SHP77 treated with DMSO at 0.1 percent for 48 hours (cell line): Measurements from ENCODE around the gene MAD1L1.

Source experiments
- DNase-seq: peaks from one replicate; lab custom pipeline; 2025; lab: John Stamatoyannopoulos, UW

The MAD1L1 gene

DNA sequence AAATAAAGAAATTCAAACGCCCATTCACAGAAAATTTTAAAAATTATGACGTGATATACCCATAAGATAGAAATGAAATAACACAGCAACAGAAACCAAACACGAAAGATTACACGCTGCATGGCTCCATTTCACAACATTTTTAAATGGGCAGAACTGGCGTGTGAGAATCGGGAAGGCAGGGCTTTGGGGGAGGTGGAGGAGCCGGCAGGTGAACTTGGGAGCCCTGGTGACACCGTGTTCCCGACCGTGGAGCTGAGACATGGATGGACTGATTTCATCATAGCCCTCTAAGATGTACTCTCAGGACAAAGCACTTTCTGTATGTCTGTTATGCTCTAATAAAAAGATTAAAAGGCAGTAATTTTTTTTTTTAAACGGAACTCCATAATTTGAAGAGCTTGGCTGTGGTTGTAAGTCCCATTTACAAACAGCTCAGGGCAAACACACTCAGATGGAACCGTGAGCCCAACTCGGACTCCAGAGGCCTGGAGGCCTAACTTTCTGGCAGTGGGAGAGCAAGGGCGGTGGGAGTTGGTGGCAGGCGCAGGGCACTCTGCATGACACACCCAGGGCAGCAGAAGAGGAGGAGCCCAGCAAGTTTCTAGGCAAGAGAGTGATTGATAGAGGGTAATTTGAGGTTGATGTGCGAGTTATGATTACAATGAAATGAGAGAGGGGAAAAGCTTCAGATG is 203.4 kb downstream of the MAD1L1 start:
- no peak for DNase-seq

DNA sequence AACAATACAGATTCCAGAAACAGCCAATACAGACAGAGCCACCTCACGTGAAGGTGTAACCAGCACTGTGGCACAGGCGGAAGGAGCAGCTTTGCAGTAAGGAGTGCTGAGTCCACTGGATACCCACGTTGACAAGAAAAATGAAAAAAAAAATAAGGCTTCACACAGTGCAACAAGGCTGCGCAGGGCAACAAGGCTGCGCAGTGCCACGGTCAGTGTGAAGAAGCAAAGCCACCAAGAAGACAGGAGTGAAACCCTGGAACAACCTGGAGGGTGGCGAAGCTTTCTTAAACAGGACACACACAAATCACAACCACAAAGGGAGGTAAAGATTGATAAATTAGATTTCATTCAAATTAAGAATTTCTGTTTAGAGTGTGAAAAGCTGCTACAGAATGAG is 204.0 kb downstream of the MAD1L1 start:
- DNase-seq = no peak

DNA sequence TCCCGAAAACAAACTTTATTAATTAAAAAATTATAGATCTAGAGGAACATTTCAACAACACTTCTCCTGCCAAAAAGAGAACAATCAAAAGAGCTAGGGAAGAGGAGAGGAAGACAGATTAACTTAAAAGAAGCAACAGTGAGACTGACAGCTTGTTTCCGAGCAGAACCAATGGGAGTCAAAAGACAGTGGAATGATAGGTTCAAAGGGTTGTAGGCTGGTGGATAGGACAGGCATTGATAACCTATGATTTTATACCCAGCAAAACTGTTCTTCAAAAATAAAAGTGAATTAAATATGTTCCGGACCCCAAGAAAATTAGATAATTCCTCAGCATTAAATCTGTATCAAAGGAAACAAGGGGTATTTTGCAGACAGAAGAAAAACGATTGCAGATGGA is 207.6 kb downstream of the MAD1L1 start:
- DNase-seq = no peak

DNA sequence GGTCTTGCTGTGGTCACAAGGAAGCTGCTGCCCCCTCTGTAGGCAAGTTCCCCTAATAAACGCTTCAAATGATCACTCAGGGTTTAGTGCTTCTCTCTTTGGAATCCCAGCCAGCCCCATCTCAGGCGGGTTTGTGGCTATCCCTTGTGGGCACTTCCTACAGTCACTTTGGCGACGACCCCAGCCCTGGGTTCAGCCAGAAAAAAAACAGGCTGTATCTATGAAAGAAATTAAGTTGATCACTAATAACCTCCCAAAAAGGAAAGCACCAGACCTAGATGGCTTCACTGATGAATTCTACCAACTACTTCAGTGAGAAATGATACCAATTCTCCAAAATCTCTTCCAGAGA is 208.2 kb downstream of the MAD1L1 start:
- no peak for DNase-seq

DNA sequence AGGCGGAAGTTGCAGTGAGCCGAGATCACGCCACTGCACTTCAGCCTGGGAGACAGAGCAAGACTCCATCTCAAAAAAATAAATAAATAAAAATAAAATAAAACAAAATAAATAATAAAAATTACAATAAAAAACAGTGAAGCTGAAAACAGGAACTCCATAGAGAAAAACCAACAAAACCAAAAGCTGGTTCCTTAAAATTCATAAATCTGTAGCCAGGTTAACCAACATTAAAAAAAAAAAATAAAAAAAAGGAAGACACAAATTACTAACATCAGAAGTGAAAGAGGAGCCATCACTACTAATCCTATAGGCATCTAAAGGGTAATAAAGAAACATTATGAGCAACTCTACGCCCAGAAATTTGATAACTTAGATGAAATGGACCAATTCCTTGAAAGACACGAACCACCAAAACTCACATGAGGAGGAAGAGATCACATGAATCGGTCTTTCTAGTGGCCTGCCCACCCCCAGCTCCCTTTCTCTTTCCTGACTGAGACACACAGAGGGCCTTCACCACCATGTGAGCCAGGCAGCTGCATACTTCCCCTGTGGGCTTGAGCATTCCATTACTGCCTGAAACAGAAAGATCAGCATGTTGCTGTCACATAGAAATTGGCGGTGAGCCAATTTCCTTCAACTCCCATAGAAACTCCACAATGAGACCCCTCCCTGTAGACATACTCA is 208.7 kb downstream of the MAD1L1 start:
- no peak for DNase-seq

DNA sequence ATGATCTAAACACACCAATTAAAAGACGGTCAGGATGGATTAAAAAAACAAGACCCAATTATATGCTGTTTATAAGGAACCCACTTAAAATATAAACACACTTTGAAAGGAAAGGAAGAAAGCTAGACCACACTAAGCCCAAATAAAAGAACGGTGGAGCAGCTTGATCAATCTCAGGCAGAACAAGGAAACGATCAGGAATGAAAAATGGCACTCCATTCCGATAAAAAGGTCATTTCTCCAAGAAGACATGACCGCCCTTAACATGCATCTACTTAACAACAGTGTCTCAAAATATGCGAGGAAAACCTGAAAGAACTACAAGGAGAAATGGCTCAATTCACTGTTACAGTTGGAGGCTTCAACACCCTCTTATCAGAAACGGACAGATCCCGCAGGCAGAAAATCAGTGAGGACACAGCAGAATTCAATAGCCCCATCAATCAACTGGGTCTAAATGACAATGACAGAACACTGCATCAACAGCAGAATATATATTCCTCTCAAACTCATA is 210.0 kb downstream of the MAD1L1 start:
- no peak for DNase-seq

DNA sequence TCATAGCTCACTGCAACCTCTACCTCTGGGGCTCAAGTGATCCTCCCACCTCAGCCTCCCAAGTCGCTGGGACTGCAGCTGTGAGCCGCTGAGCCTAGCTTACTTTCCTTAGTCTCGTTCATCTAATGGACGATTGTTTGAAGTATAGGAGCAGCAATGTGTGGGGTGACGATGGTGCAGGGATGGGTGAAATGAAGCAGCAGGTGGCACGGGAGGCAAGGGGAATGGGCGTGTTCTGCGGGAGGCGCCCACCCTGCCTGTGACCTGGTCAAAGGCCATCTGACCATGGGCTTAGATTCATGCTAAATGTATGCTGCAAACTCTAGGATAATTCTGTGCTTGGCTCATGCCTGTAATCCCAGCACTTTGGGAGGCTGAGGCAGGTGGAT is 210.7 kb downstream of the MAD1L1 start:
- DNase-seq = no peak

DNA sequence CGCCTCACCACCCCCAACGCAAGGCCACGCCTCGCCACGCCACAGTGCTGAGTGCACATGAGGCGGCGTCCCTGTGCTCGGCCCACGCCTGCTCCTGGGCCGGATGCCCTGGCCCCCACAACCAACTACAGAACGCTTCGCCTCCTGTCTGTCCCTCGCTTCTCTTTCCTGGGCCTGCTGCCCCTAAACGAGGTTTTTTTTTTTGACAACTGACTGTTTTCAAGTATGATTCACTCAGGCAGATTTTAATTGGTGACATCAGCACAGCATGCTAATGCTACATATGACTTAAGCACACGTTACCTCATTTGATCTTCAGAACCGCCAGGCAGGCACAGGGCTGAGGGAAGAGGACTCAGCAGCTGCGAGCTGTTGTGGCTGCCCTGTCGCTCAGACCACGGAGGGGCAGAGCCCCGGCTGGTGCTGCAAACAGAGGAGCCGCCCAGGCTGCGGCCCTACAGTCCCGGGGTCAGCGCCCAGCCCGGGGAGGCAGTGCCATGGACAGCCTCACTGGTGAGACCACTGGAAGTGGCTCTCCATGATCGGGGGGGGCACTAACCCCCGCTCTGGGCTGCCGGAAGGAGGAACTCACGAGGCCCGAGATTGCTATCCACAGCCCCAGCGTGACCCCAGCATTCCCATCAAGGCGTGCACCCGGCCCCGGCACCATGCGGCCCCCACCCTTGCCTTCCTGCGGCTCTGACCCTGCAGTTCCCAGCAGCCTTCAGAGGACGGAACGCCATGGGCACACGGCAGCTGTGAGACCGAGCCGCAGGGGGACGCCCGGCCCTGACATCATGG is 212.8 kb downstream of the MAD1L1 start:
- DNase-seq = no peak

DNA sequence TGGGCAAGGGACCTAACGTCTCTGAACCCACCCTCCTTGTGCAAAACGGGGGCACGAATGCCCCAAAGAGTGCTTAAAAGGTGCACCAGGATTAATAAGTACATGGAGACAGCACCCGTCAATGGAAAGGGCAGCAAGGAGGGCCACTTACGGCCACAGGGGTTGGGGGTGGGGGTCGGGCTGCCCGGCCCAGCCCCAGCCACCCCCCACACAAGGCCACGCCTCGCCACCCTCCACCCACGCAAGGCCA is 213.4 kb downstream of the MAD1L1 start:
- DNase-seq = no peak

DNA sequence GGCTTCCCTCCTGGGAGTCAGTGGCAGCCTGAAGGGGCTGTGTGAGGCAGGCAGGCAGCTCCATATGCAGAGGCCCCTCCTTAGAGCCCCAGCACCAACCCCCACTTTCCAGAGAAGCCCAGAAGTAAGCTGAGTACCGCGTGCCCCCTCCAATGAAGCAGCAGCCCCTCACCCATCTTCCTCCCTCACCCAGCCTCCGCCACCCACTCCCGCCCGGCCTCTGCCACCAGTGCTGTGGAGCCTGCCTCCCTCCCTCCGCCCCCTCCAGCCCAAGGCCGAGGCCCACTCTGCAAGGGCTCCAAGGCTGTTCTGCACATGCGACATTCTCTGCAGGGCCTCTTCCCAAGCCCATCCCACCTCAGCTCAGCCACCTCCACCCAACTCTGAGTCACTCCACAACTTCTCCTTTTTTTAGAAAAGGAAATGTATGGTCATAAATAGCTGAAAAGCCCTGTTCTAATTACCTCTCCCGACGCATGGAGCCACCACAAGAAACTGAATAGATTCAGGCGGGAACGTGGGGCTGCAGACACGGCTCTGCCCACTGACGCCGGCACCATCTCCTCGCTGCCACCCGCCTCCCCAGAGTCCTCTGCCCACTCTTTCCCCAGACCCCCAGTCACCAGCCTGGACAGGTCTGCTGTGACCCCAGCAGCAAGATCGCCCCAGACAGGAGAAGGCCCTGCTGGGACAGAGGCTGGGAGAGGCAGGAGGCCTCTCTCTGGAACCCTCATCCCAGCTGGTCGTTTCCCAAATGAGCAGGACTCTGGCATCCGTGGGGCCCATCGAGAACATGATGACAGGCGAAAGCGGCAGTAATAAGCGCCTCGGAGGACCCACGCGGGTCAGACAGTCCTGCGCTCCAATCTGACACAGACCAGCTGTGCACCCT is 213.9 kb downstream of the MAD1L1 start:
- DNase-seq = no peak

DNA sequence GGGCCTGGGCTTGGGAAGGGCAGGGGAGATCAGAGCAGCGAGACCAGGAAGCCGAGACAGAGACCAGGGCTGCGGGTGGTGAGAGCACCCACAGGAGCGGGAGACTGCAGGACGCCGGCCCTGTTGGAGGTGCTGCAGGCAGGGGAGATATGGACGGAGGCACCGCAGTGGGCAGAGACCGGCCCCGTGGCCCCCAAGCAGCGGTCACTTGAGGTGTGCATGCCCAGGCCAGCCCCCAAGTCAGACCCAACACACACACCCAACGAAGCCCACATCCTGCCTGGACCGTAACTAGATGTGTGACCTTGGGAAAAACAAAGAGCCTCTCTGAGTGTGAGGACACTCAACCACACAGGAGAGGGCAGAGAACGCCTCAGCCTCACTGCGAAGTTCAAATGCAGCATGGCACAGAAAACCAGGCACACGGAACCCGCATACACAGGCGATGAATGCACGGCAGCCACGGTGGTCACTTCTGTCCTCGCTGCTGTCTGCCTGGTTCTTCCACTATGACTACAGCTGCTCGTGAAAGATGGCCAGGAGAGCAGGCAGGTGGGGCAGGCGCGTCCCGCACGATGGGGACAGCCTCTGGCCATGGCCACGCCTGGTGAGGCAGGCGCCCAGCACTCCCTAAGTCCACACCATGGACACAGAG is 214.7 kb downstream of the MAD1L1 start:
- DNase-seq = no peak

DNA sequence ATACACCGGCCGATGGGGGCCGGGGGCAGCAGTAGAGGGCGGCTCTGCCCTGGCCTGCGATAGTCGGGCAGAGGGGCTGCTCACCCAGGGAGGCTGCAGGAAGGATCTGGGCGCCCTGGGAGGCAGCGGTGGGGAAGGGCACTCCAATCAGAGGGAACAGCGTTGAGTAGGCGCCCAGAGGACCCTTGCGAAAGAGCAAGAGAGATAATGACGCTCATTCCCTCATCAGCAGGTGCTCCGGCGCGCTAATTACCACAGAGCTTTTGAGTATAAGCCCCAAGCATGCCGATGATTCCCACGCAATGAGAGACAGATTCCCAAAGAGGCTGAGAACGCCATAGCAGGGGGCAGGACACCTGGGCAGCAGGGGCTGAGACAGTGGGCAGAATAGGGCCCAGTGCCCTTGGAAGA is 215.3 kb downstream of the MAD1L1 start:
- DNase-seq = no peak

DNA sequence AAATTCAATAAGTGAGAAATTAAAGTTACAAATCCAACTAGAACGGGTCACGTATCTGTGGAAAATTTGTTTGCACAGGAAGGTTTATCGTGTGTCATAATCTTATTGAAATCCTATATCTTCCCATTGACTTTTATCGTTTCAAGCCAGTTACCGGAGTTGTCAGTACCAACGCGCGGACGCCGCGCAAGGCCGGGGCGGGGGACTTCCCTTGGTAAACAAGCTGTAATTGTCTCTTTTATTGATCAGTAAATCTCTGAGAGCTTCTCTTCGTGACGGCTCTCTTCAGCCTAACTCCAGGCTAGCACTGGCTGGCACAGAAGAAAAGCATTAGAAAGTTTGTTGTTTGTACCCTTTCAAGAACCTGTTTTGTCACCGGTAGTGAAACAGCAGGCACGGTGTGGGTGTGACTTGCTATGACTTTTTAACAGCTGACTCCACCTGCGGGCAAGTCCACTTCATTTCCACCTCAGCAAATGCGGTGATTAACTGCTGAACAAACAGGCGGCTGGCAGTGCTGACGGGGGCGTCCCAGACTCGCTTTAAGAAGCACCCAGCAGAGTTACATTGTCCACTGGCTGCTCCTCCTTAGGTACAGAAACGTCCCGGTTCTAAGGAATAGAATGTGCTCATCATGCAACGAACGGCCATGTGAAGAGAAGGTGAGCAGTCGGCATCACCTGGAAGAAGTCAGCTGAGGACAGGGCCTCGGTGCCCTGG is 215.8 kb downstream of the MAD1L1 start:
- no peak for DNase-seq

DNA sequence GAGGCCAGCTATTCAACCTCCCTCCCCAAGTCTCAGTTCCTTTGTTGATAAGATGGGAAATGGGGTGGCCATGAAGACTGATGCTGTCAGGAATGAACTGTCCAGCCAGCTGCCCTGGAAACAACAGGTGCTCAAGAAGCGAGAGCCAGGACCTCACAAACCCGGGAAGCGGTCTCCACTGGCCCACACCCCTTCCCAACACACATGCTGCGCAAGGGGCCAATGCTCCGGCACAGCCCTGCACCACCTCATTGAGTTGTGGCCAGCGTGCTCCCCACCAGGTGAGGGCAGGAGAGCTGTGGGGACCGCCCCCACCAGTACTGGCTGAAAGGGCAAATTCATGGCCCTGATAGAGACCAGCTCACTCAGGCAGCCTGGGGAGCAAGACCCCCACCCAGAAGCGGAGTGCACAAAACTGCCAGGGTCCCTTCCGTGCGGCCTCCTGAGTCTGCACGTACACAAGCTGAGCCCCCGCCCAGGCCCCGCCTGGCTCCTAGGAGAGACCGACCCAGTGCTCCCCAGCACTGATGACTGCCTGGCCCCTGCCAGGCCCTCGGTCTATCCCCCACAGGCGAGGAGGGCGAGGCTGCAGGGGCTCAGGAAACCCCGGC is 216.6 kb downstream of the MAD1L1 start:
- no peak for DNase-seq

DNA sequence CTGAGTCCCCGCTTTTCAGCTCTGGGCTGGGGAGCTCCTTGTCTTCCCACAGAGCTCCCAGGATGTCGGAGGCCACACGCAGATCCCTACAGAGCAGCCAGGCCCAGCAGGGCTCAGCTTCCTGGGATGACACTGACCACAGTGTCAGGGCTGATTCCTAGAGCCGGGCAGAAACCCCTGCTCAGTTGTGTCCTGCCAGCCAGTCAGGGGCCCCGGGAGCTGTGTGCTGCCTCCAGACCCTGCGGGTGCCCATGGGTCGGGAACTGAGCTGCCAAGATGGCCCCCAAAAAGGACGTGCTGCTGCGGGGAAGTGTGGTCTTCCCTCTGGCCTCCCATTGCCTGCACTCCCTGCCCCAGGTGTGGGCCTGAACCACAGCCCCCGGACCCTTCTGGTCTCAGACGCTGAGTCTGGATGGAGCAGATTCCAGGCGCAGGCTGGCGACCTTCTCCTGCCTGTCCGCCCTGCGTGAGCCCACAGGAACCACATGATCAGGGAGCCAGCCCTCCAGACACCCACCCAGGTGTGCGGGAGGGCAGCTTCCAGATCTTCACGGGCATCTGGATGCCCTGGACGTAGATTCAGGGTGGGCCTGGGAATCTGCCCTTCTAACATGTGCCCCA is 217.4 kb downstream of the MAD1L1 start:
- no peak for DNase-seq

DNA sequence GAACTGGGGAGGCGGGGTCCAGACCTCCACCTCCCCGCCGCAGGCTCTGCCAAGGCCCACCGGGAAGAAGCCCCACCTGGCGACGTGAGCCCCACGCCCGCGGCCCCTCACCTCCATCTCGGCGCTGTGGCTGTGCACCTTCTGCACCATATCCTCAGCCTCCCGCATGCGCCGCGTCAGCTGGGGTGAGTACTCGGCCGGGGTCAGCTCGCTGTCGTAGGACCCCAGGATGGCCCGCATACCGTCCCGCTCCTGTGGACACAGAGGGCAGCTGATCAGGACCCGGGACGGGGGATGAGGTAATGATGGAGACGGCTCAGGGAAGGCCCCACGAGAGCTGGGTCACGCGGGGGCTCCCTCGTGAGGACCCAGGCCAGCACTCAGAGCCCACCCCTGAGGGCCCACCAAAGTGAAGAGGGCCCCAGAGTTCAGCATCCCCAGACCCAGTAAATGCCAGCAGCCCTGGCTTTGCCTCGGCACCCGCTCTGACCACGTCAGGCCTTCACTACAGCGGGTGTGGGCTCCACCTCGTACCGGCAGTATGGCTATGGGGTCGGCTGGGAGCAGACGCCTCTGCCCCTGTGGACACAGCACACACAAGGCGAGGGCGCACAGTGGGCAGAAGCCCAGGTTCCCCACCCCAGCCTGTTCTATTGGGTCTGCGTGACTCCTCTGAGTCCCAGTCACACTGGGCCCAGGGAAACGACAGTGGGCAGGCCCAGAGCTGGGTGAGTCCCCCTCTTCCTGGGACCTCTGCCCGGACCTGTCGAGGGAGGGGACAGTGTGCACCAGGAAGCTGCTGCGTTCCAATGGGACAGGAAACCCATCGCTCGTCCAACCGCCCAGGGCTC is 218.1 kb downstream of the MAD1L1 start:
- DNase-seq = no peak

DNA sequence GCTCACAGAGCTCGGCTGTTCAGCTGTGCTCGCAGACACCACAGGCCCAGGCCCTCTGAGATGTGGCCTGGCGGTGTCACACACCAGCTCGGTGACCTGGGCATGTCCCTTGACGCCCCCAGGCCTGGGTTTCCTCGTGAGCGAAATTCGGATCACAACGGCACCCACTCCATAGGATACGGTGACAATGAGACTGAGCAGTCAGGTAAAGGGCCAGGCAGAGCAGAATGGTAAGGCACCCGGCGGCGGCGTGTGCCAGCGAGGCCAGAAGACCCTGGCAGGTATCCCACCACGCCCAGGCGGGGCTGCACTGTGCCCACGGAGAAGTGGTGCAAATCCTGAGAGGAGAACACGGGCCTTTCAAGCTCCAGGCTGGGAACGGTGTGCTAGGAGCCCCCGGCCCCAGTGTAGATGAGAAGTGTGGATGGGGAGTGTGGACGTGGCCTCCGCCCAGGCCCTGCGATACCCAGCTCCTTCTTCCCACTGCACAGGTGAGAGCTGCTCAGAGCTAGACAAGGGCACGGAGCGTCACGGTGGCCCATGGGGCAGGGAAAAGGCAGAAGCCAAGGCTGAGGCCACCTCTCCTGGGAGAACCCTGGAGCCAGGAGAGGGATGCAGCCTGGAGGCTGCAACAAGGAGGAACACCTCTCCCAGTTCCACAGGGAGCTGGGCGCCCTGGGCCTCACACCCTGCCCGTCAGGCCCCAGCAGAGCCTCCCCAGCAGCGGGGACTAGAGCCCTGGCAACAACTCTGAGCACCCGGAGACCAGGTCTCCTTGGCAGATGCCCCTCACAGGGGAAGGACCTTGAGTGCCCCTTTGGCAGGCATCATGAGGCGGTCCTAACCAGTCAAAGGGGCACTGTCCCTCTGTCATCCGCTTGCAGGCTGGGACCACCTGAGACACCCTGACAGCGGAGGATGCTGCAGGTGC is 219.1 kb downstream of the MAD1L1 start:
- DNase-seq = no peak

DNA sequence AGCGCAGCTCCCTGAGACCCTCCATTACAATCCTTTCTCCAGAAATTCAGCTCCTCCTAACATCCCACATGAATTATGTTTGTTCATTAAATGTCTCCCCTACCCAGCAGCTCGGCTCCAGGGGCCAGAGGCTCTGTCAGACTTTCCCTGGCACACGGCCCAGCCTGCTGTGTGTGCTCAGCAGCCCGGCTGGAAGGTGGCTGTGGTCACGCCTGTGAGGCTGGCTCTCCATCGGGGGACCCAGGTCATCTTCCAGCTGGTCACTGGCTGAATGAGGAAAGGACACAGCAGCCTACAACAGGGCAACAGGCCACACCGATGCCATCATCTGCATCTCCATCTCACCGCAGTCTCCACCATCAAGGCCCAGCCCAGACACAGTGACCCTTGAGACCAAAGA is 219.8 kb downstream of the MAD1L1 start:
- DNase-seq = peak; percentile 94
